DMS114 treated with DMSO at 0.1 percent for 48 hours (cell line): ENCODE measurements around the gene WWC1.
"Not testable (repeated sequence)": the region's sequence is repeated elsewhere in the genome, so short reads cannot be mapped to it uniquely, and the experiment has no call there.

Experiments
- DNase-seq: peaks from one replicate; lab custom pipeline; 2025; ENCODE audit not compliant: unreplicated experiment; lab: John Stamatoyannopoulos, UW

Gene WWC1

DNA sequence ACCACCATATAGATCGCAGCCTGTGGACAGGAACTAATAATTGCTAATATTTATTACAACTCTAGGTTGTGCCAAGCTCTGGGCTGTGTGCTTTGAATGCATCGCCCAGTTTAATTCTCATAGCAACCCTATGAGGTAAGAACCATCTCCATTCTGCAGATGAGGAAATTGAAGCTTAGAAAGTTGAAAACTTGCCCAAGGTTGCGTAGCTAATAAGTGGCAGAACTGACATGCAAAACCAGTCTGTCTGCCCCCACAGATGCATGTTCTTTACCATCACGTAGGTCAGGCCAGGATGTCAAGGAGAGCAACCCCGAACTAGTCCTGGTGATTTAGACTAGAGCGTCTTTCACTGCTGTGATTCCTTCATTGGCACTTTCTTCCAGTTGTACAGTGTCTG lies 15.6 kb downstream of the WWC1 start:
- no peak for DNase-seq

DNA sequence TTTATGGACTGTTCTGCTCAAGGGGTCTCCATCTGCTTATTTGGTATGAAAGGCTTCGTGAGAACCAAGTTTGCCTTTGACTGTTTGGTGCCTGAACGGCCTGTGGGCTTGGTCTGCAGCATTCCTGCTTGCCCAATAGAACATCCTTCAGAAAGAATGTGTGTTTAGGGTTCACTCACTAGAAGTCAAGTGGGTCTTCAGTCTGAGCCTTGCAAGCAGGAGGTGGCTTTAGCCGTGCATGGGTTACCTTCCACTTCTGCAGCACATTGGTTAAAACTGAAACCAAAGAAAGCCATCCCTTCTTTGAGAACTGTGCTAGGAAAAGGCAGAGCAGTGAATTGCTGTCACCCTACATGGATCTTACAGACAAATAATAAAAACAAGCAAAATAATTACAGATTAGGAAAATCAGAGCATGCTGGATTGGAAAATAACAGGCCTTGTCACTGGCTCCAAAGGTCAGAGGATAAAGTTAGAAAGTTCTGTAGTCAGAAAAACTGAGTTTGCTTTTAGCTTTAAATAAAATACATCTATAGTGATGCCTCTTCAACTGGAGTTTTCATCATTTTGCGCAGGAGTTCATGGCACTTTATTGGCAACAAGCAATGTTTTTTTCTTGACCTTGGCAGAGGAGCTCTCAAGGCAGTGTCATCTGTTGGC lies 16.6 kb downstream of the WWC1 start:
- no peak for DNase-seq

DNA sequence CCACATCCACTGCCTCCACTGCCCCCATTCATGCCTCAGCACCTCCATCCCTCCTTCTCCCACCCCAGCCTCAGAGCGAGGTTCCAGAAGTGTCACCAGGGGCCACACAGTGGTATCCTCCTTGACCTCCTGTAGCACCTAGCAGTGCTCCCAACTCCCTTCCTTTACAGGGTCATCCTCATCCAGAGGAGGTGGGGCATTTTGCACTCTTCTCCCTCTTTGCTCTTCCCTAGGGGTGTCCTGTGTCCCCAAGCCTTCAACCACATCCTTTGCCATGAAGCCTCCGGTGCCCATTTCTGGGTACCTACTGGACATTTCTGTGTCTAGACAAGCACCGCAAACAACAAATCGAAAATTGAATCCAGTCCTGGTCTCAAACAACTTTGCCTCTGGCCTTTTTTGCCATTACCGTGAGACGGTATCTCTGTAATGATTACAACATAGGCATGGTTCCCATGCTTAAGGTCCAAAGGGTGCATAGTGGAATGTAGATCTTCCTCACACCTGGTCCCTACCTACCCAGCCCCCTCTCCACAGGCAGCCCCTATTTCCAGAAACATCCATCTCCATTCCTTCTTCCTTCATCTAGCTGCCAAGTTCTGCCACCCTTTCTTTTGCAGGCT lies 17.6 kb downstream of the WWC1 start:
- no peak for DNase-seq

DNA sequence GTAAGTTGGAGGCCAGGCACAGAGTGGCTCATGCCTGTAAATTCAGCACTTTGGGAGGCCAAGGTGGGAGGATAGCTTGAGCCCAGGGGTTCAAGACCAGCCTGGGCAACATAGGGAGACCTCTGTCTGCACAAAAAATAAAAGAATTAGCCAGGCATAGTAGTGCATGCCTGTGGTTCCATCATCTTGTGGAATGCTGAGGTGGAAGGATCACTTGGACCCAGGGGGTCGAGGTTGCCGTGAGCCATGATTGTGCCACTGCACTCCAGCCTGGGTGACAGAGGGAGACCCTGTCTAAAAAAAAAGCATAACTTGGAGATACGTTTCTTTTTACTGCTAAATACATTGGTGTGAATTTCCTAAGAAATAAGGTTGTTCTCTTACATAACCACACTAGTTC lies 19.1 kb downstream of the WWC1 start:
- DNase-seq: not testable (repeated sequence)

DNA sequence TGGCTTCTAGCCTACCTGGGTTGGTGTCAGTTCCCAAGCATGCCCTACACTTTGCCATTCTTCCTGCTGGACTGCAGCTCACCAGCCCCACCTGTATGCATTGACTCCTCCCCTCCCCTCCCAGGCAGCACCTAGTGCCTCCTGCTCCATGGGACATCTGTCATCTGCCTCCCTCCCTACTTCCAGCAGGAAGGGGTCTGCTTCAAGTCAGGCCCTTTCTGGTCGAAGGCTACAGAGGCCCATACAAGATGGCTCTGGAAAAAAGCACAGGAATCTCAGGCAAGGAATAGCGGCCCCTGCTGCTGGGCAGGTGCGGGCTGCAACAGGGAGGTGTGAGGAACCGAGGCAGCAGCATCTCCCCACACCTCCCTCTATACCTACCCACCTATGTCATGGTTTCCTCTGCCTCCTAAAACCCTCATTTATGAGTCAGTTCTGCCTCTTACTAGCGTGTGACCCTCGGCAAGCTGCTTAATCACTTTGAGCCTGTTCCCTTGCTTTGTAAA lies 19.7 kb downstream of the WWC1 start:
- DNase-seq: no peak

DNA sequence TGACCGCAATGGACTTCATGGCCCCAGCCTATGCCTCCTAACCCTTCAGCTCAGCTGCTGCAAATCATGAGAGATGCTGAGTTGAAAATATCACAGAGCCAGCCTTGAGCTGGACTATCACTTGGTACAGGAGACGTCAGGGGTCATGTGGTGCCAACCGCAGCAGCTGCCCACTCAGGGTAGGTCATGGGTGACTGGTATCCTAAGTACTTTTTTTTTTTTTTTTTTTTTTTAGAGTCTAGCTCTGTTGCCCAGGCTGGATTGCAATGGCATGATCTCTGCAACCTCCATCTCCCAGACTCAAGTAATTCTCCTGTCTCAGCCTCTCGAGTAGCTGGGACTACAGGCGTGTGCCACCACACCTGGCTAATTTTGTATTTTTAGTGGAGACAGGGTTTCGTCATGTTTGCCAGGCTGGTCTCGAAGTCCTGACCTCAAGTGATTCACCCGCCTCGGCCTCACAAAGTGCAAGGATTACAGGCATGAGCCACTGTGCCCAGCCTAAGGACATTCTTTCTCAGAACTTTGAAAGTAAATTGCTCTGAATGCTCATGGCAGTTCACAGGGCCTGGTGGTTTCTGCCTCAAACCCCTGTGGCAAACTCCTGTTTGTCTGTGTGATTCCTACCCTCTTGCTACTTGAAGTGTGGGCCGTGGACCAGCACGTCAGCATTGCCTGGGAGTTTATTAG lies 21.3 kb downstream of the WWC1 start:
- DNase-seq: no peak

DNA sequence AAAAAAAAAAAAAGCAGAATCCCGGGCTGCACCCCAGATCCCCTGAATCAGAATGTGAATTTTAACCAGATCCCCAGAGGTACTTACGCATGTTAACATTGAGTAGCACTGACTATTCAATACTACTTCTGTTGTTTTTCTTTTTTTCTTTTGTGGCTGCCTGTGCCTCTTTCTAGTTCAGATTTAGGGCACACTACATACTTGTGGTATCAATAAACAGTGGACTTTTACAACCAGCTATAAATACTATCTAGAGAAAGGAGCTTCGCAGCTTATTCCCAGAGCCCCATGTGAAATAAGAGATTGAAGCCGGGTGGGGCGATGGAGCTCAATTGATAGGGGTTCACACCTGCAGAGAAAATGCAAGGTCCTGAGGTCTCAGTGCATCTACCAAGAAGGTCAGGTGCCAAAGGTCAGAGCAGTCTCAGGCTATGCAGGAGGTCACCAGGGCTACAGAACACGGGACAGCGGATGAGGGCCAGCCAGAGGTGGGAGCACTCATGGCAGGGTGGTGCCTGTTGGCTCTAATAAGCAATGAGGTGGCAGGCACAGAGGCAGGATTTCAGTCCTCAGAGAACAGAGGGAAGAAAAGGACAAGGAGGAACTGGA lies 22.3 kb downstream of the WWC1 start:
- DNase-seq: no peak

DNA sequence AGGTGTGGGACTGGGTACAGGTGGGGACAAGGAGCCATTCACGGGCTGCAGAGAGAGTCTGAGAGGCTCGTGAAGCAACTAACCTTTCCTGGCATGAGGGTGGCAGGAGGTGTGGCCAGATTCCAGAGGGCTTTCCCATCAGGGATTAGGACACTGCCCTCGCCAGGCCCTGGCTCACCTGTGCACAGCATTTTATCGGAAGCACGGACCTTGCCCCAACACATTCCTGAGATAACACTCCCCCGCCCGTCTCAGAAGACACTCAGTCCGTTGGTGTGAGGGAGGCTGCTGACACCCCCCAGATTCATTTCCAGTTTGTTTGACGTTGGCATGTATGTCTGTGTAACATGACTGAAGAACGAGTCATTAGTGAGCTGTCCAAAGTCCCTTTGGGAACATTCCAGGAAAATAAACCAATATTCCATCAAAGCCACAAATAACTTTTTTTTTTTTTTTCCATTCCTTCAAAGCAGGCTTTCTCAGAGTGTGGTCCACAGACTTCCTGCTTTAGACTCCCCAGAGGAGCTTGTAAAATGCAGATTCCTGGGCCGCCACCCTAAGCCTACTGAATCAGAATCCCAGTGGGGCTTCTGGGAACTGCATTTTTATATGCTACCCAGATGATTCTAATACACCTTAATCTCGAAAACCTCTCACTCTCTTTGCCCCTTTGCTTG lies 23.4 kb downstream of the WWC1 start:
- DNase-seq: no peak

DNA sequence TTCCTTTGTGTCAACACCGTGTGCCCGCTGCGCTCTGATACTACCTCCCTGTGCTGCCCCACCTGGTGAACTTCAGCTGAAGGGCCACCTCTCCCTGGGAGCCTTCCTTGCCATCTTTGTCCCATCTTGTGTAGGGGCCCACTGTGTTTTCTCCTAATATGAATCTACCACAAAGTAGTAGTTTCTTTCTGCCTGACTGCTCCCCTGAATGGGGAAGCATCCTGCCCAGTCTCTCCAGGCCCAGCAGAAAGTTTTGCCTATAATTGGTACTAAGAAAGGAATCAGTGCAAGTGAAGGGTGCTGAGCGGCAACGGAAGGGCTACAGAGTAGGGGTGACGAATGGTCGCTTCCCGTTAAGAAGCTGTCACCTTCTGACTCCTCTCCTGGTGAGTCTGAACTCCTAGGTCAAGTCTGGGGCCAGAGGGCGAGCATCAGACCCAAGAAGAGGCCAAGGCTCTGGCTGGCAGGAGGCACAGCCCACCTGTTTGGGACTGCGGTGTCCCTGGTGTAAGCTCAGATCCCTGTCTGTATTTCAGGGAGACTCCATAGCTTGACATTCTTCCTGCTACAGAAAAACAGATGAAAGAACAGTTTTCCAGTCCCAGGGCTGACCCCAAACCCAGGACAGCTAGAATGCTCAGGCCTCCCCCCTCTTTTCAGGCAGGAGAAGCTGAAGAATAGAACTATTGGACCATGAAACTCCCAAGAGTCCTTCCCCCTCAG lies 24.1 kb downstream of the WWC1 start:
- no peak for DNase-seq

DNA sequence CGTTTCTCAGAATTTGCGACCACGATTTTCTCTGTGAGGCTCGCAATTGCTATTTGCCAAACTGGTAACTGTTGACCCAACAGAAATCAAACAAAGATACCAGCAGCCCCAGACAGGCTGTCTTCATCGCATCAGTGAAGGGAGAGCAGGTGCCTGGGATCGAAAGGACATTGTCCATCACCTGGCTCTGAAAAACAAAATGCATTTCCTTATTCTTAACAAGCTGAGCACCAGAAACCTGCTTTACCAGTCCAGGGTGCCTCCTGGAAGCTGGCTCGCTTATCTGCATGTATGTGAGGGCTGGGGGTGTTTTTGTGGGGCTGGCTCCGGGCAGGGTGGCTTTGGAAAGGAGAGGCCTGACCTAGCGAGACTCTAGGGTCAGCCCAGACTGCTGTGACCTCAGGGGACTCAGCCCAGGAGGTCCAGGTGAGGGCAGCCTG lies 24.7 kb downstream of the WWC1 start:
- no peak for DNase-seq

DNA sequence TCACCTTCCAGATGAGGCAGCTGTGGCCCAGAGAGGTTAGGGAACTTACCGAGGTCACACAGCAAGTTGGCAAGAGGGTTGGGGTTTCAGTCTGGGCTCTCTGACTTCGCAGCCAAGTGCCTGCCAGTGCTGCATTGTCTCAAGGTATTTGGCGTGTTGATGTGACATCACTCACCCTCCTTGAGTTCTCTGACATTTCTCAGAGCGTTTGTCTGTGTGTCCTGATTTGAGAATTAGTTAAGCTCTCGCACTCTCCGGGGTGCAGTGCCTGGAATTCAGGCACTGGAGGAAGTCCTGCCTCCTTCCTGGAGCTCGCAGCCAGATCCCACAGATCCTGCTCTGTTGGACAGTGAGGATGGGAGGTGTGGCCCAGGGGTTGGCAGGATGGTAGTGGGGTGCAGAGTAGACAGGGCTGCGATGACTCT lies 25.7 kb downstream of the WWC1 start:
- no peak for DNase-seq

DNA sequence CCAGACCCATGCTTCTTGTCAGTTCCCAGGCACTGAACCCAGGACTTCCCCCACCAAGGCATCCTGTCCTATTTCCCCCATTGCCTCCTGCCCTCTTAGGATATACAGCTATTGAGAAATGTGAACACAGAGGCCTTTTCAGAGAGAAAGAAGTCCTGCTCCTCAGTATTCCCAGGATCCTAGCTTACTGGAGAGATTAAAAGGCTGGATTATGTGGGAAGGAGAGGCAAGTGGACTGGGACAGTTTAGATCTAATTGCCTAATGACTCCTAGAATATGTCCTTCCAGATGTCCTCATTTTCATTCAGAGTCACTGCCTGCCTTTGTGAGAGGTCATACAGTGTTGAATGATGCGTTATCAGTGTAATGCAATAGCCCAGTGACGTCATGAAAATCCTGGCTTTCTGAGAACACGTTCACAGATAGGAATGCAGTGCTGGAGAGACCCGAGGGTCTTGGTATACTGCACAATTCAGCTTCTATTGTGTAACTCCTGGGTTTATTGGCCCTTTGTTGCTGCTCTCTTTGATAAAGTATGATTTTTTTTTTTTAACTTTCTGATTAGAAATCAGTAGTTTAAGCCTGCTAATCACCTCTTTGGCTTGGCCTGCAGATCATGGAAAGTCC lies 26.2 kb downstream of the WWC1 start:
- no peak for DNase-seq

DNA sequence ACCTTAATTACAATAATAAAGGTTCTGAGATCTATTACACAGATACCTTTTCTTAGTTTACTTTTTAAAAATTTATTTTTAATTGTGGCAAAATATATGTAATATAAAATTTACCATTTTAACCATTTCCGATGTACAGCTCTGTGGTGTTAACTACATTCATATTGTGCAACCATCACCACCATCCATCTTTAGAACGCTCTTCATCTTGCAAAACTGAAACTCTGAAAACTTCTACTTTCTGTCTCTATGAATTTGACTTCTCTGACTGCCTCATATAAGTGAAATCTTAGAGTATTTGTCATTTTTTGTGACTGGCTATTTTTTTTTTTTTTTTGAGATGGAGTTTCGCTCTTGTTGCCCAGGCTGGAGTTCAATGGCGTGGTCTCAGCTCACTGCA lies 26.8 kb downstream of the WWC1 start:
- no peak for DNase-seq

DNA sequence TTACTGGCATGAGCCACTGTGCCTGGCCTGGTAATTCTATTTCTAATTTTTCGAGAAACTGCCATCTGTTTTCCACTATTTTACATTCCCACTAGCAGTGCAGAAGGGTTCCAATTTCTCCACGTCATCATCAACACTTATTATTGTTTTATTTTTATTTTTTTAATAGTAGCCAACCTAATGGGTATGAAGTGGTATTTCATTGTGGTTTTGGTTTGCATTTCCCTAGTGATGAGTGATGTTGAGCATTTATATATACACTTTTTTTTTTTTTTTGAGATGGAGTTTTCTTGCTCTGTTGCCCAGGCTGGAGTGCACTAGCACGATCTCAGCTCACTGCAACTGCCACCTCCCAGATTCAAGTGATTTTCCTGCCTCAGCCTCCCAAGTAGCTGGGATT lies 28.3 kb downstream of the WWC1 start:
- no peak for DNase-seq

DNA sequence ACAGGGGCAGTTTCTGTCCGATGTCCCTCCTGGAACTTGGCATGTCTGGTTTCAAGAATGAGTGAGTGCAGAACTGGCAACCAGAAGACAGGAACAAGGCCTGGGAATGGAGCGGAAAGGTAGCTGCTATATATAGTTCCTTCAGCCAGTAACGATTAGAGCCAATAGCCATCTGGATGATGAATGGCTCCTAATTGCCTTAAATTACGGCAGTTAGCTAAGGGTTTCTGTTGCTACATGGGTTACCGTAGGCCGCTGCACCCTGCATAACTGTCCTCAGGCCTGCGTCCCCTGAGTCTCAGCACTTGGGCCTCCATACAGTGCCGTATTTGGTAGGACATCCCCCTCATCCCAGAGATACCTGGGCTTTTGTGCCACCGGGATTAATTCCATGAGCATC lies 29.4 kb downstream of the WWC1 start:
- DNase-seq: no peak

DNA sequence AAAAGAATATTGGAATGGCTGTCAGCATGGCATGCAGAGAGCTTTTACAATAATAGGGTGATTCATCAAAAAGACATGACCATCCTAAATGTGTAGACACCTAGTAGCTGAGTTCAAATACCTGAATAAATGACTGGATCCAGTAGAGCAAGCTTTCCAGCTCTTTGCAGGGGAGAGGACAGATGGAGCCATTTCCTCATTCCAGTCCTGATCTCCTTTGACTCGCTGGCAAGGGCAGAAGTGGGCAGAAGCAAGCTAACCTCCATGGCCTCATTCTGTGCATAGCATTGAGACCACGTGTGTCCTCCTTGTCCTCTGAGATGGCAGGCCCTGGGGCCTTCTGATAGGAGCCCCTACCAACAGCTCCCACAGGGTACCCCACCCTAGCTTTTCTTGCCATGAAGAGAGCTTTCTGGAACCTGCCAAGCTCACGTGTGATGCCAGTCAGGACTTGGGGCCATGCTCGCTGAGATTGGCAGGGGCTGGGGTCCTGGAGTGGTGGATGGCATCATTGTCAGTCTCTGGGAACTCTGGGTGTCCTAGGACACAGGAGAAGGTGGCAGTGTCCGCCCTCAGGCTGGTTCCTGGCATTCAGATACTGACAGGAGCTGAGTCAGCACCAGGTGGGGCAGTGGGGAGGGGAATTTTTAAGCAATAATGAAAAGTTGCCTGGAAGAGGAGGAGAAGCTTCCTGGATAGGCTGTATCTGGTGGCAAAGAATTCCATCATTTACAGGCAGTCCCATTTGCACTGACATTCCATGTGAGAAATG lies 33.6 kb downstream of the WWC1 start:
- no peak for DNase-seq

DNA sequence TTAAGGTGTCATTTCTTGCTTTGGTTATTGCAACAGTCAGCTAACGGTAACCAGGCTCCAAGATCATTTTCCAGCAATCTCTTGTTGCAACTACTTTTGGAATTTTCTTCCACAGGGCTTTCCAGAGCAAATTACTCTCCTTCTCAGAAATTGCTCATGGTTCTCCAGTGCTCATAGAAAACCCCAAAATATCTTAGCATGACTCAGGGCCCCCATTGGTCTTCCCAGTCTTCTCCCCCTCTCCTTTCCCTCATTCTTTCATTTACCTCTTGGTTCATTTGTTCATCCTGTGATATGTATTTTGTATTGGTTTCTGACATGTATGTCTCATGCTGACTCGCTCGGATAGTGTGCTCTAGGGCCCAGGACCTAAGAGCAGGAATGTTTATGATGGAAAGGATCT lies 35.6 kb downstream of the WWC1 start:
- no peak for DNase-seq

DNA sequence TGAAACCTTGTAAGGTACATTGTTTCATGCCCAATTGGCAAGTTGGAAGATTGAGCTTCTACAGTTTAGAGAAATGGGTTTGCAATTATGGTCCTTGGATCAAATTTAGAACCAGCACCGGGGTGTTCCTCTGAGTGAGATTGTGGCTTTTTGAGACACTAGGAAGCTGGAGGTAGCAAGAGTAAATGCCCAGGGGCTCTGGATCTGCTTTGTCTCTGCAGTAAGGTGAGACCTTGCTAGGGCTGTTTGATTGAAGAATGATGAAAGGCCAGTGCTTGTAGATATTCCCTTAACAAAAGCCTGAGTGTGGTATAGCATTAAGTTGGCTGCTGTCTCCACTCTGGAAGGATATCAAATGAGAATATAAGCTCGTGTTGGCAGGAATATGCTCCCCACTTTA lies 36.0 kb downstream of the WWC1 start:
- no peak for DNase-seq

DNA sequence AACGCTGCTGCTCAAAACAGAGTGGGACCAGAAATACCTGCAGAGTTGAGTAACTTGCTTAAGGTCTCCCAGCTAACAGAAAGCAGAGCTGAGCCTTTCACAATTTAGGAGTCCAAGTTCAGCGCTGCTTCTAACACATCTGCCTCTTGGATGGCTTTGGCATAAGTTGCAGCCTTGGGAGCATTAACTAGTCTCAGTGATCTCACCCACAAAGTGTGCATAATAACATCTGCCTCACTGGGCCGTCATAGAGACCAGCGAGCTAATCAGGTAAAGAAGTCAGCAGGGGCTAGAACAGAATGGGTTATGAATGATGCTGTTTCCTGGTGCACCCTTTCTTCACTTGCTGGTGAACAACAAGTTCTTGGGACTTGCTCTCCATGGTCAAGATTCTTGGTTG lies 36.5 kb downstream of the WWC1 start:
- DNase-seq: no peak
